Spleen (tissue), 7 donors: Measurements from ENCODE around the gene SLTM.

Experiments used
- CTCF ChIP-seq, 11 experiments: fragments of 200-600 bp in 7 of 11; fragments of 450-650 bp in 4 of 11; sonication (generic) in 4 of 11; IDR thresholded peaks in 8 of 11; conservative IDR thresholded peaks in 3 of 11; 1 replicate in 7 of 11; 2 replicates in 4 of 11; pipeline versions ENCODE4 v1.4.0 to v1.8.0; 2016 to 2021; ENCODE audit warnings: antibody characterized with exemption in 11 of 11, inconsistent platforms in 4 of 11, mild to moderate bottlenecking in 1 of 11
- POLR2AphosphoS5 ChIP-seq, 3 donors: sonication (generic); formaldehyde crosslinking; IDR thresholded peaks; one replicate each; pipeline ENCODE4 v1.5.1; 2017; ENCODE audit warnings: antibody characterized with exemption in 3 of 3
- donor health status: DM: no; HTN: no; CAD: no; lungs with moderate emphysema.
- donor health status: DM: no; HTN: no; CAD: no.
- donor health status: DM: no; HTN: no; CAD: no.

- peak in 8 of 11 experiments; percentile 29 to 62 (median 48) for TF ChIP-seq CTCF (IDR thresholded peaks at IDR 0.05 in 8 of 11, conservative IDR thresholded peaks at IDR 0.05 in 3 of 11)
- TF ChIP-seq POLR2AphosphoS5 (IDR thresholded peaks at IDR 0.05) = peak; percentile 96 to 97 (median 97)
Observed at GRCh38 chr15:58933281-58934113, at the start of gene SLTM.
